H9 (cell line): ENCODE results near the gene TBC1D8. TPM values are rescaled to one million over a fixed set of nuclear protein-coding genes. Genes with fewer than 3 reads are reported as not detected.

Source experiments
- DNase-seq: peaks from one replicate; pipeline ENCODE4 v3.0.0-alpha.2; 2017
- H2AFZ ChIP-seq: one replicate; pipeline ENCODE4 v1.6.1; 2013; ENCODE audit warnings: mild to moderate bottlenecking, low read length, control low read depth, moderate library complexity
- H2AK5ac ChIP-seq: 2 replicates; pipeline ENCODE4 v1.6.1; 2013; ENCODE audit warnings: low read length, control low read depth, mixed read lengths; ENCODE audit not compliant: insufficient read length
- H2BK120ac ChIP-seq: one replicate; pipeline ENCODE4 v1.6.1; 2013; ENCODE audit warnings: low read depth, mild to moderate bottlenecking, low read length, control low read depth, inconsistent platforms; ENCODE audit not compliant: poor library complexity, severe bottlenecking
- H2BK12ac ChIP-seq: 2 replicates; pipeline ENCODE4 v1.6.1; 2013; ENCODE audit warnings: low read length, control low read depth, mixed read lengths, low read depth; ENCODE audit not compliant: insufficient read length
- H2BK15ac ChIP-seq: 2 replicates; pipeline ENCODE4 v1.6.1; 2013; ENCODE audit warnings: low read depth, low read length, control low read depth
- H2BK20ac ChIP-seq: one replicate; pipeline ENCODE4 v1.6.1; 2013; ENCODE audit warnings: low read depth, mild to moderate bottlenecking, low read length, control low read depth, inconsistent platforms; ENCODE audit not compliant: poor library complexity, severe bottlenecking
- H2BK5ac ChIP-seq: 2 replicates; pipeline ENCODE4 v1.6.1; 2013; ENCODE audit warnings: low read length, control low read depth, mixed read lengths; ENCODE audit not compliant: insufficient read length
- H3K14ac ChIP-seq: 2 replicates; pipeline ENCODE4 v1.6.1; 2013; ENCODE audit warnings: low read length, control low read depth; ENCODE audit not compliant: insufficient read depth
- H3K18ac ChIP-seq: 2 replicates; pipeline ENCODE4 v1.6.1; 2013; ENCODE audit warnings: low read depth, mild to moderate bottlenecking, mixed read lengths, low read length, control low read depth; ENCODE audit not compliant: insufficient read length
- H3K23ac ChIP-seq: 2 replicates; pipeline ENCODE4 v1.6.1; 2013; ENCODE audit warnings: low read length, control low read depth, mixed read lengths, low read depth; ENCODE audit not compliant: insufficient read length
- H3K23me2 ChIP-seq: 2 replicates; pipeline ENCODE4 v1.6.1; 2013; ENCODE audit warnings: low read depth, mild to moderate bottlenecking, mixed read lengths, low read length, control low read depth; ENCODE audit not compliant: insufficient read length, poor library complexity, severe bottlenecking
- H3K27ac ChIP-seq: 2 replicates; pipeline ENCODE4 v1.5.1; 2013; ENCODE audit warnings: low read length, control low read depth, mixed read lengths, low read depth; ENCODE audit not compliant: insufficient read length
- H3K27me3 ChIP-seq: 2 replicates; pipeline ENCODE4 v1.6.1; 2013; ENCODE audit warnings: low read length, control low read depth, inconsistent platforms; ENCODE audit not compliant: insufficient read depth
- H3K4ac ChIP-seq: 2 replicates; pipeline ENCODE4 v1.6.1; 2013; ENCODE audit warnings: low read depth, mild to moderate bottlenecking, control low read depth, inconsistent platforms, low read length, moderate library complexity
- H3K4me1 ChIP-seq: 2 replicates; pipeline ENCODE4 v1.6.1; 2013; ENCODE audit warnings: low read length, control low read depth, inconsistent platforms; ENCODE audit not compliant: insufficient read depth
- H3K4me2 ChIP-seq: 2 replicates; pipeline ENCODE4 v1.6.1; 2013; ENCODE audit warnings: low read length, control low read depth, mixed read lengths; ENCODE audit not compliant: insufficient read length, insufficient read depth
- H3K56ac ChIP-seq: 2 replicates; pipeline ENCODE4 v1.6.1; 2013; ENCODE audit warnings: low read depth, mild to moderate bottlenecking, mixed read lengths, low read length, control low read depth; ENCODE audit not compliant: insufficient read length
- H3K79me1 ChIP-seq: 2 replicates; pipeline ENCODE4 v1.6.1; 2013; ENCODE audit warnings: low read depth, mild to moderate bottlenecking, moderate library complexity, low read length, control low read depth, inconsistent platforms; ENCODE audit not compliant: insufficient read depth, poor library complexity, severe bottlenecking
- H3K79me2 ChIP-seq: 2 replicates; pipeline ENCODE4 v1.6.1; 2013; ENCODE audit warnings: low read length, control low read depth, inconsistent platforms; ENCODE audit not compliant: insufficient read depth
- H3K9ac ChIP-seq: 2 replicates; pipeline ENCODE4 v1.6.1; 2013; ENCODE audit warnings: low read length, control low read depth, mixed read lengths; ENCODE audit not compliant: insufficient read length; ENCODE audit errors: extremely low read depth
- H3K9me3 ChIP-seq: one replicate; pipeline ENCODE4 v1.6.1; 2013; ENCODE audit warnings: low read depth, low read length, inconsistent platforms; ENCODE audit not compliant: control insufficient read depth
- H3T11ph ChIP-seq: one replicate; pipeline ENCODE4 v1.6.1; 2013; ENCODE audit warnings: mild to moderate bottlenecking, low read length, control low read depth, inconsistent platforms
- H4K20me1 ChIP-seq: one replicate; pipeline ENCODE4 v1.6.1; 2013; ENCODE audit not compliant: control insufficient read depth, insufficient read length, insufficient read depth
- H4K5ac ChIP-seq: 2 replicates; pipeline ENCODE4 v1.6.1; 2013; ENCODE audit warnings: low read depth, mild to moderate bottlenecking, mixed read lengths, low read length, control low read depth; ENCODE audit not compliant: insufficient read length
- H4K8ac ChIP-seq: replicated peaks from 2 replicates; pipeline ENCODE4 v1.6.1; 2013; ENCODE audit warnings: low read length, control low read depth, mixed read lengths, low read depth; ENCODE audit not compliant: insufficient read length
- H4K91ac ChIP-seq: 2 replicates; pipeline ENCODE4 v1.6.1; 2013; ENCODE audit warnings: low read depth, mild to moderate bottlenecking, moderate library complexity, mixed read lengths, low read length, control low read depth; ENCODE audit not compliant: insufficient read length
- H3K27ac Mint-ChIP-seq, 3 experiments: 2 replicates in 2 of 3; 3 replicates in 1 of 3; pipeline ENCODE4 v1.8.0; 2020 to 2021; ENCODE audit warnings: mixed read lengths in 3 of 3, mild to moderate bottlenecking in 1 of 3, moderate library complexity in 1 of 3
- H3K27me3 Mint-ChIP-seq: 2 replicates; pipeline ENCODE4 v1.8.0; 2021; ENCODE audit warnings: low read depth, mild to moderate bottlenecking, moderate library complexity, mixed read lengths
- H3K36me3 Mint-ChIP-seq, 3 experiments: 2 replicates in 2 of 3; 3 replicates in 1 of 3; pipeline ENCODE4 v1.8.0; 2020 to 2021; ENCODE audit warnings: low read depth in 3 of 3, mixed read lengths in 3 of 3; ENCODE audit not compliant: insufficient read depth in 1 of 3
- H3K4me1 Mint-ChIP-seq, 2 experiments: 2 replicates each; pipeline ENCODE4 v1.8.0; 2020; ENCODE audit warnings: mixed read lengths in 2 of 2
- H3K4me3 Mint-ChIP-seq, 2 experiments: 2 replicates in 1 of 2; 3 replicates in 1 of 2; pipeline ENCODE4 v1.8.0; 2020 to 2021; ENCODE audit warnings: mild to moderate bottlenecking in 2 of 2, mixed read lengths in 2 of 2, moderate library complexity in 1 of 2
- H3K9me3 Mint-ChIP-seq, 2 experiments: 2 replicates in 1 of 2; 3 replicates in 1 of 2; pipeline ENCODE4 v1.8.0; 2020; ENCODE audit warnings: mild to moderate bottlenecking in 2 of 2, mixed read lengths in 2 of 2, moderate library complexity in 1 of 2
- CTCF ChIP-seq: fragments of 200-600 bp; sonication (generic); conservative IDR thresholded peaks from 3 replicates; pipeline ENCODE4 v1.8.0; 2021; ENCODE audit warnings: antibody characterized with exemption, mild to moderate bottlenecking
- WGBS: extraction: QIAGEN DNeasy Blood & Tissue Kit; methylation state at CpG from one replicate; pipeline ENCODE4 v1.1.7; 2013; ENCODE audit warnings: missing lambda C conversion rate, low lambda C conversion rate, mixed read lengths; ENCODE audit not compliant: insufficient read length; ENCODE audit errors: extremely low coverage; 5-methylcytosine and 5-hydroxymethylcytosine counted together
- total RNA-seq: library from RNA; stranded (reverse); gene quantifications from 2 replicates; pipeline ENCODE4 v1.2.1, GENCODE V29; 2021

TBC1D8 gene
- total RNA-seq, 1 experiment from 2014 or later = 16.6 TPM

GRCh38 chr2:101124643-101125366, 26.4 kb downstream of the TBC1D8 start:
- Histone ChIP-seq H4K5ac (no peak overlapping the region), H3K4ac (no peak overlapping the region), H3K18ac (no peak overlapping the region), H3K4me2 (no peak overlapping the region), H2BK12ac (no peak overlapping the region), H3K79me2 (peaks cover 3% of the 10 kb centered on the region; the same call in 1 of the 2 replicates), H2BK15ac (no peak overlapping the region), H3T11ph (no peak overlapping the region), H2AFZ (no peak overlapping the region), H2BK20ac (no peak overlapping the region), H3K23me2 (no peaks in the 10 kb centered on the region), H3K27ac (no peak overlapping the region), H3K27me3 (no peaks in the 10 kb centered on the region), H3K14ac (no peak overlapping the region), H4K8ac (no peak overlapping the region), H3K79me1 (peaks cover 3% of the 10 kb centered on the region), H4K20me1 (no peaks in the 10 kb centered on the region), H3K9ac (no peak overlapping the region), H4K91ac (no peak overlapping the region), H2AK5ac (no peak overlapping the region), H3K4me1 (peaks cover 8% of the 10 kb centered on the region; the same call in 1 of the 2 replicates), H3K9me3 (no peaks in the 10 kb centered on the region), H2BK120ac (no peak overlapping the region), H2BK5ac (no peak overlapping the region), H3K56ac (no peak overlapping the region), H3K23ac (no peak overlapping the region)
- Mint-ChIP-seq H3K4me3 (no peak overlapping the region), H3K36me3 (peaks cover 0 to 5% (median 0%) of the 10 kb centered on the region in 3 experiments; a peak in 3 of 7 replicates), H3K27me3 (no peaks in the 10 kb centered on the region), H3K4me1 (peaks cover 24 to 40% of the 10 kb centered on the region in 2 experiments), H3K27ac (peak overlapping the region in 1 of 3 experiments; percentile 19; a peak in 1 of 7 replicates), H3K9me3 (no peaks in the 10 kb centered on the region; a peak in 1 of 5 replicates)
- TF ChIP-seq CTCF = no peak
- DNase-seq = no peak
- no CpG with 5 or more reads among the region's 7 CpGs for WGBS
